ENCODE measurements around the gene SLC9A5. TPM values are rescaled to one million over a fixed set of nuclear protein-coding genes. Genes with fewer than 3 reads are reported as not detected.

The SLC9A5 gene
- total RNA-seq, 1 experiment from 2014 or later: 10.3 TPM

DNA sequence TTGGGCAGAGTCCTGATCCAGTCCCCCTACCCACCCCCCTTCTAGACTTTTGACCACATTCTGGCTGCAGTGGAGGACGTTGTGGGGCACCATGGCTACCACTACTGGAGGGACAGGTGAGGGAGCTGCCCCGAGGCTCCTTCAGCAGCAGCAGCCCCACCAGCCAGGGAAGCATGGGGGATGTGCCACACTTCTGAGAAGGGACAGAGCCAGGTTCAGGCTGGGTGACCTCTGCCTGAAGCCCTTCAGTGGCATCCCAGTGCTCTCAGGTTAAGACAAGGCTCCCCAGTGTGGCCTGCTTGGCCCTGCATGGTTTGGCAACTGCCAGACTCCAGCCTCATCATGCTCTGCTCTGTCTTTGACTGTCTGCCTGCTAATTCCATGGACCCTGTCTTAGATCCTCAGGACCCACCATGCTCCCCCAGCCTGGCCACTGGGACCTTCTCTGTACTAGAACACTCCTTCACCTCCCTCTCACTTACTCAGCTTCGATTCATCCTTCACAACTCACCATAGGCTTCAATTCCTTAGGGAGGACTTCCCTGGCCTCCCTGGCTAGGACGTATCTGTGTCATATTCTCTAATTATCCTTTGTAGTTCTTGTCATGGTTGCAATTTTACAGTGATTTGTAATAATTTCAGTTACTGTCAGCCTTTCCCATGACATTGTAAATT, 8.8 kb downstream of the SLC9A5 start:
- ATAC-seq (no peak), DNase-seq (ENCODE audit: low spot score) (no peak)
- ChIA-PET CTCF (interaction anchor here (1.0 to 3.7 kb wide), 3 partner anchors 10 to 27 kb away, joined by 3 to 92 read pairs (median 4); partner anchors contain the start of gene FHOD1), POLR2A (interaction anchor here (0.6 kb wide), 1 partner anchor 433 kb away, joined by 3 read pairs; no protein-coding TSS in a partner anchor)
- H3K27ac Mint-ChIP-seq: no peak overlapping the region; the same call in 1 of the 2 replicates
- no peaks in the 10 kb centered on the region for H3K9me3 Mint-ChIP-seq
- no peak for TF ChIP-seq KAT7 (CRISPR knock-in tag; IDR thresholded peaks at IDR 0.05; ENCODE audit: borderline replicate concordance)
- TF ChIP-seq TEAD4 (CRISPR knock-in tag; IDR thresholded peaks at IDR 0.05): no peak
- no peak for TF ChIP-seq FOXJ3 (CRISPR knock-in tag; IDR thresholded peaks at IDR 0.05; ENCODE audit: borderline replicate concordance)
- TF ChIP-seq, protein P1, sequence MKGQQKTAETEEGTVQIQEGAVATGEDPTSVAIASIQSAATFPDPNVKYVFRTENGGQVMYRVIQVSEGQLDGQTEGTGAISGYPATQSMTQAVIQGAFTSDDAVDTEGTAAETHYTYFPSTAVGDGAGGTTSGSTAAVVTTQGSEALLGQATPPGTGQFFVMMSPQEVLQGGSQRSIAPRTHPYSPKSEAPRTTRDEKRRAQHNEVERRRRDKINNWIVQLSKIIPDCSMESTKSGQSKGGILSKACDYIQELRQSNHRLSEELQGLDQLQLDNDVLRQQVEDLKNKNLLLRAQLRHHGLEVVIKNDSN (CRISPR knock-in tag; IDR thresholded peaks at IDR 0.05): no peak
- TF ChIP-seq, protein P2, sequence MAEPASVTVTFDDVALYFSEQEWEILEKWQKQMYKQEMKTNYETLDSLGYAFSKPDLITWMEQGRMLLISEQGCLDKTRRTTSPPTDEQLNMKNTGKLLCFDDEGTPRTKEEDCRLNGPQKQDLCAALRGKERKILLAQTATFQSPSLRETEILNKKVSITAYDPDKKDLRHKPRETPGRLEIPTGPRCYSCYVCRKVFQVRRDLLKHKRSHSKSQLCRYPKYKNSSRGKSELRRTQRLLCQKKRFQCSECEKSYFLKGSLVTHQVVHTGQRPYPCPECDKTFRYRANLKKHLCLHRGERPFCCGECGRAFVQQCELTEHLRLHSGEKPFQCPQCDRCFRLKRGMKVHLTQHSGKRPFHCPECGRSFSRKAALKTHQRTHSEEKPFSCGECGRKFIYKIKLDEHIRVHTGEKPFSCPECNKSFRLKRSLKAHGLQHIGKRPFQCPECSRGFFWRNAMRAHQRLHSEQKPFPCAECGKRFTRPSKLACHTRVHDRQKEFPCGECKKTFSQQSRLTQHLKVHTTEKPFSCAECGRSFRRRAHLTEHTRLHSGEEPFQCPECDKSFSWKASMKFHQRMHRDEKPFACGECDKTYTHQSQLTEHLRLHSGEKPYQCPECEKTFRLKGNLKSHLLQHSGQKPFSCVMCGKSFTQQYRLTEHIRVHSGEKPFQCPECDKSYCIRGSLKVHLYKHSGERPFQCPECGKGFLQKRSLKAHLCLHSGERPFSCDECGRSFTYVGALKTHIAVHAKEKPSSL (CRISPR knock-in tag; conservative IDR thresholded peaks at IDR 0.05): no peak
- TF ChIP-seq ZNF121 (CRISPR knock-in tag; IDR thresholded peaks at IDR 0.05): no peak
- no peak for TF ChIP-seq ZNF232 (CRISPR knock-in tag; IDR thresholded peaks at IDR 0.05)
- H3K36me3 Mint-ChIP-seq: no peaks in the 10 kb centered on the region
- H3K27me3 Mint-ChIP-seq (ENCODE audit: low read depth): no peaks in the 10 kb centered on the region; the same call in 1 of the 2 replicates
- peaks cover 4% of the 10 kb centered on the region; the same call in 1 of the 2 replicates for H3K4me1 Mint-ChIP-seq
- no peak overlapping the region for H3K4me3 Mint-ChIP-seq

DNA sequence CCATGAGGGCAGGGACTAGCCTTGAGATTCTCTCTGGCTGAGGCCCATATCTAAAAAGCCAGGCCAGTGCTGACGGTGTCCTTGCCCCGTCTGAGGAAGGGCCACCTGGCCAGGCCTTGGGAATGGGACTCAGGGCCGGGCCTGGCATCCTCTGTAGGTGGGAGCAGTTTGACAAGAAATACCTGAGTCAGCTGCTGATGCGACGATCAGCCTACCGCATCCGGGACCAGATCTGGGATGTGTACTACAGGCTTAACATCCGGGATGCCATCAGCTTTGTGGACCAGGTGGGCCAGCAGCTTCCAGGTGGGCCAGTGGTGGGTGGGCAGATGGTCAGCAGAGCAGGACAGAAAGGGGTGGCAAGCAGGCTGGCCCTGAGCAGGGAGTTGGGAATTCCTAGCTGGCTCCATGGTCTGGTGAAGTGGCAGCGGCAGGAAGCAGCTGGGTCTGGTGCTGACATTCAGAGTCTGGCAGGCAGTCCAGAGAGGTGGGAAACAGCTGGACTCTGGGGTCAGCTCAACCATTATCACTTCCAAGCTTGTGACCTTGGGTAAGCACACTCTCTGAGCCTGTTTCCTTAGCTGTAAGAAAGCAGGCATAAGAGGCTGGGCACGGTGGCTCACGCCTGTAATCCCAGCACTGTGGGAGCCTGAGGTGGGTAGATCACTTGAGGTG, 9.5 kb downstream of the SLC9A5 start:
- DNase-seq (ENCODE audit: low spot score) (no peak), ATAC-seq (no peak)
- Mint-ChIP-seq H3K27me3 (ENCODE audit: low read depth) (no peaks in the 10 kb centered on the region), H3K4me3 (no peak overlapping the region), H3K36me3 (no peaks in the 10 kb centered on the region), H3K4me1 (peaks cover 4% of the 10 kb centered on the region; the same call in 1 of the 2 replicates), H3K27ac (no peak overlapping the region), H3K9me3 (no peaks in the 10 kb centered on the region)
- POLR2A ChIA-PET: interaction anchor here (0.6 kb wide), 1 partner anchor 434 kb away, joined by 3 read pairs; no protein-coding TSS in a partner anchor
- CTCF ChIA-PET: interaction anchor here (1.0 to 3.7 kb wide), 3 partner anchors 11 to 27 kb away, joined by 3 to 92 read pairs (median 4); partner anchors contain the start of gene FHOD1
- TF ChIP-seq NR2C2 (CRISPR knock-in tag; IDR thresholded peaks at IDR 0.05): no peak
- TF ChIP-seq NFE2L1 (CRISPR knock-in tag; IDR thresholded peaks at IDR 0.05): no peak
- no peak for TF ChIP-seq SOX15 (CRISPR knock-in tag; IDR thresholded peaks at IDR 0.05)
- TF ChIP-seq, protein P3, sequence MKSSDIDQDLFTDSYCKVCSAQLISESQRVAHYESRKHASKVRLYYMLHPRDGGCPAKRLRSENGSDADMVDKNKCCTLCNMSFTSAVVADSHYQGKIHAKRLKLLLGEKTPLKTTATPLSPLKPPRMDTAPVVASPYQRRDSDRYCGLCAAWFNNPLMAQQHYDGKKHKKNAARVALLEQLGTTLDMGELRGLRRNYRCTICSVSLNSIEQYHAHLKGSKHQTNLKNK (CRISPR knock-in tag; IDR thresholded peaks at IDR 0.05): no peak
- TF ChIP-seq, protein P4, sequence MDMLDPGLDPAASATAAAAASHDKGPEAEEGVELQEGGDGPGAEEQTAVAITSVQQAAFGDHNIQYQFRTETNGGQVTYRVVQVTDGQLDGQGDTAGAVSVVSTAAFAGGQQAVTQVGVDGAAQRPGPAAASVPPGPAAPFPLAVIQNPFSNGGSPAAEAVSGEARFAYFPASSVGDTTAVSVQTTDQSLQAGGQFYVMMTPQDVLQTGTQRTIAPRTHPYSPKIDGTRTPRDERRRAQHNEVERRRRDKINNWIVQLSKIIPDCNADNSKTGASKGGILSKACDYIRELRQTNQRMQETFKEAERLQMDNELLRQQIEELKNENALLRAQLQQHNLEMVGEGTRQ (CRISPR knock-in tag; IDR thresholded peaks at IDR 0.05): no peak
- TF ChIP-seq HMGA2 (CRISPR knock-in tag; IDR thresholded peaks at IDR 0.05): no peak
- no peak for TF ChIP-seq TP53 (CRISPR knock-in tag; IDR thresholded peaks at IDR 0.05)
- TF ChIP-seq ZBTB21 (CRISPR knock-in tag; IDR thresholded peaks at IDR 0.05; ENCODE audit: borderline replicate concordance): no peak
- TF ChIP-seq FOXK1 (CRISPR knock-in tag; IDR thresholded peaks at IDR 0.05): no peak
- TF ChIP-seq, protein P5, sequence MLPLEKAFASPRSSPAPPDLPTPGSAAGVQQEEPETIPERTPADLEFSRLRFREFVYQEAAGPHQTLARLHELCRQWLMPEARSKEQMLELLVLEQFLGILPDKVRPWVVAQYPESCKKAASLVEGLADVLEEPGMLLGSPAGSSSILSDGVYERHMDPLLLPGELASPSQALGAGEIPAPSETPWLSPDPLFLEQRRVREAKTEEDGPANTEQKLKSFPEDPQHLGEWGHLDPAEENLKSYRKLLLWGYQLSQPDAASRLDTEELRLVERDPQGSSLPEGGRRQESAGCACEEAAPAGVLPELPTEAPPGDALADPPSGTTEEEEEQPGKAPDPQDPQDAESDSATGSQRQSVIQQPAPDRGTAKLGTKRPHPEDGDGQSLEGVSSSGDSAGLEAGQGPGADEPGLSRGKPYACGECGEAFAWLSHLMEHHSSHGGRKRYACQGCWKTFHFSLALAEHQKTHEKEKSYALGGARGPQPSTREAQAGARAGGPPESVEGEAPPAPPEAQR (CRISPR knock-in tag; IDR thresholded peaks at IDR 0.05): no peak
- no peak for TF ChIP-seq ZNF396 (CRISPR knock-in tag; IDR thresholded peaks at IDR 0.05; ENCODE audit: borderline replicate concordance)
- TF ChIP-seq GTF2I (CRISPR knock-in tag; conservative IDR thresholded peaks at IDR 0.05): no peak
- no peak for TF ChIP-seq EMX1 (CRISPR knock-in tag; IDR thresholded peaks at IDR 0.05)
- no peak for TF ChIP-seq ZNF671 (CRISPR knock-in tag; IDR thresholded peaks at IDR 0.05)
- no peak for TF ChIP-seq ZNF423 (CRISPR knock-in tag; IDR thresholded peaks at IDR 0.05)

Data from WTC11 (cell line).